Mesodermal cell (in vitro differentiated cells): Measurements from ENCODE around the gene SH3GL1.

Experiments used
- H3K27ac ChIP-seq: 2 replicates; pipeline ENCODE4 v1.7.0; 2013; ENCODE audit warnings: mild to moderate bottlenecking, low read depth, low read length, moderate library complexity; ENCODE audit not compliant: severe bottlenecking
- H3K36me3 ChIP-seq: 2 replicates; pipeline ENCODE4 v1.7.1; 2013; ENCODE audit warnings: mild to moderate bottlenecking, low read length, moderate library complexity; ENCODE audit not compliant: control insufficient read depth, insufficient read depth
- H3K4me1 ChIP-seq: one replicate; pipeline ENCODE4 v1.7.1; 2013; ENCODE audit warnings: mild to moderate bottlenecking, low read length; ENCODE audit not compliant: insufficient read depth, control insufficient read depth, poor library complexity, severe bottlenecking
- H3K4me3 ChIP-seq: 2 replicates; pipeline ENCODE4 v1.7.0; 2013; ENCODE audit warnings: low read length, control low read depth, mild to moderate bottlenecking; ENCODE audit not compliant: insufficient read depth, poor library complexity, severe bottlenecking; ENCODE audit errors: extremely low read depth
- H3K9me3 ChIP-seq: 2 replicates; pipeline ENCODE4 v1.7.1; 2013; ENCODE audit warnings: mild to moderate bottlenecking, low read length, moderate library complexity; ENCODE audit not compliant: control insufficient read depth
- WGBS, 2 experiments: methylation state at CpG; one replicate each; pipeline ENCODE4 v1.1.5; 2013; ENCODE audit warnings: missing lambda C conversion rate in 2 of 2; ENCODE audit not compliant: insufficient coverage in 2 of 2; 5-methylcytosine and 5-hydroxymethylcytosine counted together

Gene SH3GL1

DNA sequence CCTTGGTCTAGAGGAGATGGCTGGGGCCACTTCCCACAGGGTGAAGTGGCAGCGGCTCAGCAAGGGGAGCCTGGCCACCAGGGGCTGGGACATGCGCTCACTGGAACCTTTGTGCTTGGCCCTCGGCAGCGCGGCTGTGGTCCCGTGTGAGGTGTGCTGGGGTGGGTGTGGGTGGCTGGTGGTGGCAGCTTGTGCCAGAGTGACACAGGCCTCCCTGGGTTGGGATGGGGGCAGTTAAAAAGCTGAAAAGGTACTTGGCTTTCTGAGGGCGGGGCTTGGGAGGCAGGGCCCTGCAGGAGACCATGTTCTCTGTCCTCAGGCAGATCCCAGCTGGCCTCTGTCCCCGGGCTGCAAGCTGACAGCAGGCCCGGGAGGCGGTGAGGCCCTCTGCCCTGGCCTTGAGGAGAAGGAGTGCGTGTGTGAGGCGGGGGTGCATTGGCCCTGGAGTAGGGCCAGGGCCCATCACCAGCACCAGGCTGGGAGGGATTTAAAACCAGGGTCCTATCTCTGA, 39.7 kb downstream of the SH3GL1 start:
- WGBS, 2 experiments = 79 to 80% methylated on average over 11 of the region's 12 CpGs
- H3K4me1 ChIP-seq = no peaks in the 10 kb centered on the region
- H3K9me3 ChIP-seq = no peaks in the 10 kb centered on the region
- no peak overlapping the region for H3K27ac ChIP-seq
- H3K4me3 ChIP-seq = no peak overlapping the region
- H3K36me3 ChIP-seq = peaks cover 68% of the 10 kb centered on the region

- WGBS, 2 experiments = 92 to 93% methylated on average over 6 of the region's 9 CpGs
- no peak overlapping the region for H3K27ac ChIP-seq
- no peaks in the 10 kb centered on the region for H3K9me3 ChIP-seq
- H3K4me1 ChIP-seq = no peaks in the 10 kb centered on the region
- H3K4me3 ChIP-seq = no peak overlapping the region
- H3K36me3 ChIP-seq = peaks cover 63% of the 10 kb centered on the region
Measured at GRCh38 chr19:4360081-4360569, 40.2 kb downstream of the SH3GL1 start.

GRCh38 chr19:4359627-4360000, 40.7 kb downstream of the SH3GL1 start:
- H3K9me3 ChIP-seq = no peaks in the 10 kb centered on the region
- H3K27ac ChIP-seq = no peak overlapping the region
- H3K4me3 ChIP-seq = no peak overlapping the region
- H3K4me1 ChIP-seq = no peaks in the 10 kb centered on the region
- 91 to 95% methylated on average over 10 to 13 of the region's 13 CpGs for WGBS, 2 experiments
- H3K36me3 ChIP-seq = peaks cover 61% of the 10 kb centered on the region

GRCh38 chr19:4358709-4359626, 41.4 kb downstream of the SH3GL1 start:
- no peak overlapping the region for H3K27ac ChIP-seq
- H3K4me3 ChIP-seq = no peak overlapping the region
- H3K4me1 ChIP-seq = no peaks in the 10 kb centered on the region
- 96 to 97% methylated on average over 20 to 24 of the region's 25 CpGs for WGBS, 2 experiments
- peaks cover 60% of the 10 kb centered on the region for H3K36me3 ChIP-seq
- no peaks in the 10 kb centered on the region for H3K9me3 ChIP-seq

DNA sequence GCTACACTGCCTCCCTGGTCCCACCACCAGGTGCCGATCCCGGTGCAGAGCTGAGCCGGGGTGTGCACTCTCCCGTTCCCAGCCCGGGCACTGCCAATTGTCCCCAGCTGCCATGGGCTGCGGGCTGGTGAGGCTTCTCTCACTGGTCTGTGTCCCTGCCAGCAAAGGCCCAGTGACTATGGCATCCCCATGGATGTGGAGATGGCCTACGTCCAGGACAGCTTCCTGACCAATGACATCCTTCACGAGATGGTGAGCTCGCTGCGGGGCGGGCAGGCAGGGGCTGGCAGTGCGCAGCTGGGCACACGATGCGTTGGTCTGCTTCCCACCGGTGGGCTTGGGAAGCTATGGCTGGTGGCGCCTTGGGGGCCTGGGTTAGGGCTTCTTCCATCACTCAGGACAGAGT, 42.4 kb downstream of the SH3GL1 start:
- H3K4me3 ChIP-seq = no peak overlapping the region
- 95 to 96% methylated on average over 16 of the region's 16 CpGs for WGBS, 2 experiments
- no peak overlapping the region for H3K27ac ChIP-seq
- no peaks in the 10 kb centered on the region for H3K9me3 ChIP-seq
- no peaks in the 10 kb centered on the region for H3K4me1 ChIP-seq
- peaks cover 60% of the 10 kb centered on the region for H3K36me3 ChIP-seq

- H3K4me1 ChIP-seq = no peaks in the 10 kb centered on the region
- H3K9me3 ChIP-seq = no peaks in the 10 kb centered on the region
- peaks cover 58% of the 10 kb centered on the region for H3K36me3 ChIP-seq
- H3K4me3 ChIP-seq = no peak overlapping the region
- 92 to 97% methylated on average over 13 to 18 of the region's 23 CpGs for WGBS, 2 experiments
- no peak overlapping the region for H3K27ac ChIP-seq
Measured at GRCh38 chr19:4357095-4357797, 43.1 kb downstream of the SH3GL1 start.

DNA sequence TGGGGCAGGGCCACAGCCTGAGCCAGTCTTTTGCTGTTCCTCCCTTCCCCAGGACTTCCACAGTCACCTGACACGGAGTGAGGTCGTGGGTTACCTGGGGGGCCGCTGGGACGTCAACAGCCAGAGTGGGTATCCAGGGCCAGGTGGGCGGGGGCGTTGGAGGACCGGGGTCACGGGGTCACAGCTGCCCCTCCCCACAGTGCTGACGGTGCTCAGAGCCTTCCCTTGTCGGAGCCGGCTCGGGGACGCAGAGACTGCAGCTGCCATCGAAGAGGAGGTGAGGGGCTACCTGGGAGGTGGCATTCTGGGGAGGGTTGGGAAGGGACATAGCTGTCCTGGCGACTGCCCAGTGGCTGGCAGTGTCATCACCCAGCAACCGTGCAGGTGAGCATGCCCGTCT, 45.5 kb downstream of the SH3GL1 start:
- peaks cover 38% of the 10 kb centered on the region for H3K36me3 ChIP-seq
- 88 to 94% methylated on average over 12 to 17 of the region's 17 CpGs for WGBS, 2 experiments

GRCh38 chr19:4354282-4354681, 46.1 kb downstream of the SH3GL1 start:
- Histone ChIP-seq H3K9me3 (no peaks in the 10 kb centered on the region), H3K4me1 (no peaks in the 10 kb centered on the region), H3K4me3 (no peak overlapping the region), H3K36me3 (peaks cover 32% of the 10 kb centered on the region), H3K27ac (no peak overlapping the region)
- WGBS, 2 experiments = 90 to 94% methylated on average over 11 to 12 of the region's 12 CpGs

More for the DNA sequence above, 45.5 kb downstream of the SH3GL1 start:
- Histone ChIP-seq H3K9me3 (no peaks in the 10 kb centered on the region), H3K4me1 (no peaks in the 10 kb centered on the region), H3K27ac (no peak overlapping the region), H3K4me3 (no peak overlapping the region)

DNA sequence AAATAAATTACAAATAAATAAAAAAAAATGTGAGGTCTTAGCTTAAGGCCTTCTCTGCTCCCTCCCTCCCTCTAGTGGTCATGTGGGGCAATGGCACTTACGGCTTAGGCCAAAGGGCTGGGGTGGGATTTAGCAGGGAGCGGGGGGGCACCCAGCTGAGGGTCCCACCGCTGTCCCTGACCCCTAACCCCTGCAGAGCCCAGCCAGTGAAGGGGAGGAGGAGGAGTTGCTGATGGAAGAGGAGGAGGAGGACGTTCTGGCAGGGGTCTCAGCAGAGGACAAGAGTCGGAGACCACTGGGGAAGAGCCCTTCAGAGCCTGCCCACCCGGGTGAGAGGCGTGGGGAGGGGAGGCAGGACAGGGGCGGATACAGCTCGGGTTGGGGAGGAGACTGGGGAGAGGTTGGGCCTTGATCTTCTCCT, 47.6 kb downstream of the SH3GL1 start:
- H3K4me3 ChIP-seq = no peak overlapping the region
- H3K27ac ChIP-seq = no peak overlapping the region
- H3K4me1 ChIP-seq = no peaks in the 10 kb centered on the region
- H3K9me3 ChIP-seq = no peaks in the 10 kb centered on the region
- H3K36me3 ChIP-seq = peaks cover 30% of the 10 kb centered on the region
- WGBS, 2 experiments = 69 to 71% methylated on average over 5 to 6 of the region's 9 CpGs

GRCh38 chr19:4350726-4351125, 49.6 kb downstream of the SH3GL1 start:
- H3K4me1 ChIP-seq = no peaks in the 10 kb centered on the region
- H3K4me3 ChIP-seq = no peak overlapping the region
- no peak overlapping the region for H3K27ac ChIP-seq
- peaks cover 19% of the 10 kb centered on the region for H3K36me3 ChIP-seq
- WGBS, 2 experiments = 94 to 100% methylated on average over 9 of the region's 9 CpGs
- no peaks in the 10 kb centered on the region for H3K9me3 ChIP-seq
